B cell (primary cell): ENCODE data around the gene APCDD1. TPM values are rescaled to one million over a fixed set of nuclear protein-coding genes. Genes with fewer than 3 reads are reported as not detected.

Experiments used
- ATAC-seq: fragments of 200-7000 bp; cut with Tn5 transposase; one replicate; pipeline ENCODE4 v1.10.0; 2021; ENCODE audit warnings: low read depth, mild to moderate bottlenecking, moderate number of reproducible peaks, moderate library complexity
- CTCF ChIA-PET: fragments of 350-600 bp; sonication (Branson Sonifier 250); formaldehyde crosslinking; loops from one replicate; lab custom pipeline; 2021; ENCODE audit warnings: antibody characterized with exemption, inconsistent platforms; lab: Charles Lee
- POLR2A ChIA-PET: fragments of 350-600 bp; sonication (Branson Sonifier 250); formaldehyde crosslinking; loops from one replicate; lab custom pipeline; 2021; ENCODE audit warnings: antibody characterized with exemption; lab: Charles Lee
- DNase-seq: peaks from one replicate; pipeline ENCODE4 v3.0.0; 2013
- H2AFZ ChIP-seq: 2 replicates; pipeline ENCODE4 v1.6.1; 2012; ENCODE audit warnings: mild to moderate bottlenecking, low read depth, low read length; ENCODE audit not compliant: insufficient read depth, poor library complexity, severe bottlenecking
- H3K27ac ChIP-seq, 2 donors: 1 replicate in 1 of 2; 2 replicates in 1 of 2; pipeline ENCODE4 v1.5.1; 2012 to 2013; ENCODE audit warnings: low read length in 2 of 2, mild to moderate bottlenecking in 2 of 2, moderate library complexity in 1 of 2
- H3K27me3 ChIP-seq, 4 experiments: fragments of 200-600 bp in 1 of 4; sonication (generic) in 1 of 4; replicated peaks in 1 of 4; 1 replicate in 2 of 4; 2 replicates in 2 of 4; pipeline versions ENCODE4 v1.6.1 to v1.7.0; 2013 to 2016; ENCODE audit warnings: low read length in 3 of 4, mild to moderate bottlenecking in 2 of 4, mixed read lengths in 1 of 4, moderate library complexity in 1 of 4; ENCODE audit not compliant: insufficient read depth in 4 of 4, control insufficient read depth in 3 of 4; ENCODE audit errors: control extremely low read depth in 1 of 4
- H3K36me3 ChIP-seq, 2 experiments: replicated peaks in 1 of 2; 1 replicate in 1 of 2; 2 replicates in 1 of 2; pipeline versions ENCODE4 v1.6.1 to v1.7.1; 2013; ENCODE audit warnings: low read length in 1 of 2; ENCODE audit not compliant: insufficient read depth in 2 of 2, control insufficient read depth in 1 of 2; ENCODE audit errors: control extremely low read depth in 1 of 2, extremely low read depth in 1 of 2
- H3K4me1 ChIP-seq, 2 donors: fragments of 200-600 bp in 1 of 2; sonication (generic) in 1 of 2; 1 replicate in 1 of 2; 2 replicates in 1 of 2; pipeline versions ENCODE4 v1.5.1 to v1.6.1; 2013 to 2017; ENCODE audit warnings: low read length in 2 of 2; ENCODE audit not compliant: control insufficient read depth in 2 of 2, insufficient read depth in 2 of 2
- H3K4me2 ChIP-seq: replicated peaks from 2 replicates; pipeline ENCODE3; 2012; ENCODE audit warnings: mild to moderate bottlenecking, low read depth, low read length; ENCODE audit not compliant: poor library complexity, severe bottlenecking
- H3K4me3 ChIP-seq, 5 experiments: fragments of 200-600 bp in 1 of 5; sonication (generic) in 1 of 5; 1 replicate in 3 of 5; 2 replicates in 2 of 5; pipeline versions ENCODE4 v1.5.1 to v1.7.0; 2011 to 2016; ENCODE audit warnings: low read length in 4 of 5, mild to moderate bottlenecking in 4 of 5, low read depth in 2 of 5, control low read depth in 1 of 5, moderate library complexity in 1 of 5; ENCODE audit not compliant: insufficient read depth in 1 of 5; ENCODE audit errors: control extremely low read depth in 1 of 5, extremely low read depth in 1 of 5
- H3K79me2 ChIP-seq: fragments of 200-600 bp; sonication (generic); one replicate; pipeline ENCODE4 v1.6.0; 2016; ENCODE audit warnings: low read length; ENCODE audit not compliant: control insufficient read depth, insufficient read depth
- H3K9ac ChIP-seq: fragments of 200-600 bp; sonication (generic); 2 replicates; pipeline ENCODE4 v1.6.1; 2017; ENCODE audit warnings: mild to moderate bottlenecking, low read length, moderate library complexity
- H3K9me3 ChIP-seq, 3 donors: one replicate each; pipeline versions ENCODE4 v1.6.1 to v1.7.1; 2013; ENCODE audit warnings: low read length in 2 of 3; ENCODE audit not compliant: control insufficient read depth in 2 of 3, insufficient read depth in 1 of 3; ENCODE audit errors: control extremely low read depth in 1 of 3
- H4K20me1 ChIP-seq: 2 replicates; pipeline ENCODE4 v1.6.0; 2012; ENCODE audit warnings: mild to moderate bottlenecking, low read length; ENCODE audit not compliant: insufficient read depth, control insufficient read depth, poor library complexity, severe bottlenecking
- H3K27ac Mint-ChIP-seq: one replicate; pipeline ENCODE4 v1.8.0; 2021; ENCODE audit warnings: mixed read lengths
- H3K27me3 Mint-ChIP-seq: one replicate; pipeline ENCODE4 v1.8.0; 2021; ENCODE audit warnings: mixed read lengths
- H3K4me1 Mint-ChIP-seq: one replicate; pipeline ENCODE4 v1.8.0; 2021; ENCODE audit warnings: mixed read lengths
- H3K4me3 Mint-ChIP-seq: one replicate; pipeline ENCODE4 v1.8.0; 2021; ENCODE audit warnings: mixed read lengths
- H3K9me3 Mint-ChIP-seq: one replicate; pipeline ENCODE4 v1.8.0; 2022; ENCODE audit warnings: mixed read lengths; ENCODE audit not compliant: insufficient read depth
- EZH2 ChIP-seq: IDR thresholded peaks from 2 replicates; pipeline ENCODE4 v1.6.1; 2012; ENCODE audit warnings: borderline replicate concordance, low read depth, mild to moderate bottlenecking, moderate library complexity, low read length; ENCODE audit not compliant: insufficient read depth, poor library complexity, severe bottlenecking
- WGBS: methylation state at CpG from one replicate; pipeline ENCODE4 v1.1.5; 2013; ENCODE audit warnings: missing lambda C conversion rate; ENCODE audit not compliant: insufficient coverage; 5-methylcytosine and 5-hydroxymethylcytosine counted together
- intact Hi-C: fragments of 100-400 bp; cut with micrococcal nuclease; formaldehyde crosslinking; loops from one replicate; pipeline ENCODE4 v1.10.0; 2022
- polyA plus RNA-seq: library from polyadenylated mRNA; depleted of rRNA; stranded (reverse); fragments of >200 nt; gene quantifications from 2 replicates; pipeline ENCODE4 v1.2.3, GENCODE V29; 2012
- total RNA-seq, 2 donors: library from RNA; stranded (reverse); fragments of 120-200 nt in 1 of 2; gene quantifications; 1 replicate in 1 of 2; 2 replicates in 1 of 2; pipeline versions ENCODE4 v1.2.3 to v1.2.4, GENCODE V29; 2013 to 2022
- TF ChIP-seq, protein P1 (sequence below): fragments of 200-600 bp; IDR thresholded peaks from one replicate; pipeline ENCODE4 v1.8.0; 2022; ENCODE audit warnings: antibody characterized with exemption, mild to moderate bottlenecking

Gene APCDD1
- total and polyA plus RNA-seq, 2 donors (not counting 1 experiment from before 2014, with no cell fraction given), result 1.0 to 1.1 TPM

DNA sequence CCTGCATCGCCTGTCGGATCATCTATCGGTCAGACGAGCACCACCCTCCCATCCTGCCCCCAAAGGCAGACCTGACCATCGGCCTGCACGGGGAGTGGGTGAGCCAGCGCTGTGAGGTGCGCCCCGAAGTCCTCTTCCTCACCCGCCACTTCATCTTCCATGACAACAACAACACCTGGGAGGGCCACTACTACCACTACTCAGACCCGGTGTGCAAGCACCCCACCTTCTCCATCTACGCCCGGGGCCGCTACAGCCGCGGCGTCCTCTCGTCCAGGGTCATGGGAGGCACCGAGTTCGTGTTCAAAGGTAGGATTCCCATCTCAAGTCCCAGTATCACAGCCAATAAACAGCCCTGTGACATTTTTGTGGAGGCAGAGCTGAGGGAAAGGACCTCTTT lies 31.0 kb downstream of the APCDD1 start:
- H3K27ac Mint-ChIP-seq, result no peak overlapping the region
- no peaks in the 10 kb centered on the region for H4K20me1 ChIP-seq
- H3K36me3 ChIP-seq, result no peaks in the 10 kb centered on the region
- WGBS, result 98% methylated on average over 18 of the region's 20 CpGs
- H3K4me3 ChIP-seq, result no peak overlapping the region
- H3K4me3 Mint-ChIP-seq, result no peak overlapping the region
- H3K79me2 ChIP-seq, result no peaks in the 10 kb centered on the region
- no peaks in the 10 kb centered on the region for H3K9me3 Mint-ChIP-seq
- H2AFZ ChIP-seq, result no peak overlapping the region
- ATAC-seq (no peak), DNase-seq (no peak)
- ChIA-PET CTCF (no interaction called here), POLR2A (no interaction called here)
- no peak overlapping the region for H3K4me2 ChIP-seq
- H3K4me1 Mint-ChIP-seq, result peaks cover 56% of the 10 kb centered on the region
- intact Hi-C loops, result no loop called here
- no peak overlapping the region for H3K27ac ChIP-seq
- H3K9ac ChIP-seq, result no peak overlapping the region
- no peaks in the 10 kb centered on the region for H3K27me3 Mint-ChIP-seq
- TF ChIP-seq, protein P1, sequence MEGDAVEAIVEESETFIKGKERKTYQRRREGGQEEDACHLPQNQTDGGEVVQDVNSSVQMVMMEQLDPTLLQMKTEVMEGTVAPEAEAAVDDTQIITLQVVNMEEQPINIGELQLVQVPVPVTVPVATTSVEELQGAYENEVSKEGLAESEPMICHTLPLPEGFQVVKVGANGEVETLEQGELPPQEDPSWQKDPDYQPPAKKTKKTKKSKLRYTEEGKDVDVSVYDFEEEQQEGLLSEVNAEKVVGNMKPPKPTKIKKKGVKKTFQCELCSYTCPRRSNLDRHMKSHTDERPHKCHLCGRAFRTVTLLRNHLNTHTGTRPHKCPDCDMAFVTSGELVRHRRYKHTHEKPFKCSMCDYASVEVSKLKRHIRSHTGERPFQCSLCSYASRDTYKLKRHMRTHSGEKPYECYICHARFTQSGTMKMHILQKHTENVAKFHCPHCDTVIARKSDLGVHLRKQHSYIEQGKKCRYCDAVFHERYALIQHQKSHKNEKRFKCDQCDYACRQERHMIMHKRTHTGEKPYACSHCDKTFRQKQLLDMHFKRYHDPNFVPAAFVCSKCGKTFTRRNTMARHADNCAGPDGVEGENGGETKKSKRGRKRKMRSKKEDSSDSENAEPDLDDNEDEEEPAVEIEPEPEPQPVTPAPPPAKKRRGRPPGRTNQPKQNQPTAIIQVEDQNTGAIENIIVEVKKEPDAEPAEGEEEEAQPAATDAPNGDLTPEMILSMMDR, result no peak
- TF ChIP-seq EZH2, result no peak
- H3K4me1 ChIP-seq, result peaks cover 45 to 51% of the 10 kb centered on the region in 2 donors
- H3K27me3 ChIP-seq, result no peaks in the 10 kb centered on the region
- no peaks in the 10 kb centered on the region for H3K9me3 ChIP-seq

DNA sequence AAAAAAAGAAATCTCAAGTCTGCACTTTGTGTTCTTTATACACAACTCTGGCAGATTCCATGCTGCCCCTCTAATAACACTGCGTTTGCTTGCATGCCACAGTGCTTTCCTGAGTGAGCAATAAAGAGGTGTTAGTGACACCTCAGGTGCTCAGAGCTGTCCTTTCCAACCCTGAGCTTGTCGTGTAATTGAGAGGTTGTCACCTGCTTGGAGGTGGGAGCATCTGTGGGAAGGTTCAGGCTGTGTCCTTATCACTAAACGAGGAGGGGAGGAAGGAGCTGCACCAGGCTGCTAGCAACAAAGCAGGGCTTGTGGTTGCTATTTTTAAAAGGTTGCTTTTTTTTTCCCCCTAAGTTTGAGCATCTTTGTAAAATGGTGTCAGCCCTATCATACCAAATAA lies 31.9 kb downstream of the APCDD1 start:
- no peak overlapping the region for H3K4me2 ChIP-seq
- CTCF ChIA-PET, result no interaction called here
- POLR2A ChIA-PET, result no interaction called here

More for the DNA sequence above, 31.9 kb downstream of the APCDD1 start:
- Mint-ChIP-seq H3K4me3 (no peak overlapping the region), H3K4me1 (peaks cover 57% of the 10 kb centered on the region), H3K9me3 (no peaks in the 10 kb centered on the region), H3K27me3 (no peaks in the 10 kb centered on the region), H3K27ac (peak overlapping the region; percentile 46)
- DNase-seq, result no peak
- no peak overlapping the region for H3K4me3 ChIP-seq
- H2AFZ ChIP-seq, result no peak overlapping the region
- peaks cover 48 to 56% of the 10 kb centered on the region in 2 donors for H3K4me1 ChIP-seq
- H3K27ac ChIP-seq, result no peak overlapping the region
- H3K27me3 ChIP-seq, result no peaks in the 10 kb centered on the region
- H3K9me3 ChIP-seq, result no peaks in the 10 kb centered on the region
- no peak overlapping the region for H3K9ac ChIP-seq
- no peaks in the 10 kb centered on the region for H3K36me3 ChIP-seq
- intact Hi-C loops, result no loop called here
- no peaks in the 10 kb centered on the region for H3K79me2 ChIP-seq
- H4K20me1 ChIP-seq, result no peaks in the 10 kb centered on the region
- no peak for TF ChIP-seq EZH2
- TF ChIP-seq, protein P1, result no peak
- no peak for ATAC-seq
- 54% methylated on average over 3 of the region's 3 CpGs for WGBS
